Vein endothelial cell (primary cell): Measurements from ENCODE around the gene FUT2. TPM values are rescaled to one million over a fixed set of nuclear protein-coding genes. Genes with fewer than 3 reads are reported as not detected.

Experiments
- total RNA-seq: library from RNA; depleted of rRNA; stranded (reverse); fragments of >200 nt; gene quantifications from 2 replicates; pipeline ENCODE4 v1.2.3, GENCODE V29; 2012

Gene FUT2
- not detected in 2 replicates for total RNA-seq

GRCh38 chr19:48695743-48696352 lies at the start of gene FUT2:
TSS of gene FUT2 (plus strand) at chr19:48695971. CDS start at chr19:48702957, 6,986 bp downstream.

GRCh38 chr19:48646001-48646721 lies 49.6 kb upstream of the FUT2 start, which contains the start of gene CA11:
TSS of gene CA11 (minus strand) at chr19:48646187. CDS start at chr19:48645632, 555 bp downstream.

GRCh38 chr19:48672994-48673393 lies 22.8 kb upstream of the FUT2 start, which contains the start of gene NTN5:
TSS of gene NTN5 (minus strand) at chr19:48673017. CDS start at chr19:48670986, 2,031 bp downstream.

GRCh38 chr19:48719263-48720171 lies 23.7 kb downstream of the FUT2 start, which contains the start of gene MAMSTR:
TSS of gene MAMSTR (minus strand) at chr19:48719725. CDS start at chr19:48719031, 694 bp downstream.

GRCh38 chr19:48740164-48740972 lies 44.6 kb downstream of the FUT2 start, which contains the start of gene RASIP1:
TSS of gene RASIP1 (minus strand) at chr19:48740610. CDS start at chr19:48740282, 328 bp downstream.

GRCh38 chr19:48746738-48747575 lies 51.2 kb downstream of the FUT2 start, which contains the start of gene IZUMO1:
TSS of gene IZUMO1 (minus strand) at chr19:48746909. CDS start at chr19:48745859, 1,050 bp downstream.

GRCh38 chr19:48752496-48753365 lies 57.0 kb downstream of the FUT2 start, which contains the start of gene FUT1:
TSS of gene FUT1 (minus strand) at chr19:48752641. CDS start at chr19:48751281, 1,360 bp downstream.

GRCh38 chr19:48755084-48755641 lies 59.4 kb downstream of the FUT2 start, which contains the start of gene FGF21:
TSS of gene FGF21 (plus strand) at chr19:48755524. CDS start at chr19:48756237, 713 bp downstream.

Other genes with a start within 250 kb of the FUT2 start
- gene GRWD1, start 250.0 kb upstream of the FUT2 start, total RNA-seq, result 43.8 and 59.7 TPM in 2 replicates
- 0.33 and 0.76 TPM in 2 replicates for gene KCNJ14, start 240.4 kb upstream of the FUT2 start, total RNA-seq
- gene CYTH2, start 226.6 kb upstream of the FUT2 start, total RNA-seq, result 87.2 and 90.8 TPM in 2 replicates
- gene LMTK3, start 184.1 kb upstream of the FUT2 start, total RNA-seq, result under 0.01 and 0.10 TPM in 2 replicates
- gene SULT2B1, start 143.8 kb upstream of the FUT2 start, total RNA-seq, result not detected in 2 replicates
- gene SPACA4, start 89.2 kb upstream of the FUT2 start, total RNA-seq, result not detected in 2 replicates
- 0.33 TPM in 1 of 2 replicates, not detected in the other for gene FAM83E, start 80.9 kb upstream of the FUT2 start, total RNA-seq
- 1,820 and 2,339 TPM in 2 replicates for gene RPL18, start 76.8 kb upstream of the FUT2 start, total RNA-seq
- gene SPHK2, start 76.5 kb upstream of the FUT2 start, total RNA-seq, result 11.4 and 15.2 TPM in 2 replicates
- 0.57 and 2.0 TPM in 2 replicates for gene DBP, start 58.6 kb upstream of the FUT2 start, total RNA-seq
- gene CA11, start 49.8 kb upstream of the FUT2 start, total RNA-seq, result 1.3 and 2.0 TPM in 2 replicates
- not detected in 2 replicates for gene NTN5, start 23.0 kb upstream of the FUT2 start, total RNA-seq
- gene MAMSTR, start 23.8 kb downstream of the FUT2 start, total RNA-seq, result 0.33 and 0.38 TPM in 2 replicates
- gene RASIP1, start 44.6 kb downstream of the FUT2 start, total RNA-seq, result 88.4 and 127 TPM in 2 replicates
- gene IZUMO1, start 50.9 kb downstream of the FUT2 start, total RNA-seq, result under 0.01 and 0.29 TPM in 2 replicates
- 6.5 and 8.5 TPM in 2 replicates for gene FUT1, start 56.7 kb downstream of the FUT2 start, total RNA-seq
- not detected in 2 replicates for gene FGF21, start 59.6 kb downstream of the FUT2 start, total RNA-seq
- 39.9 and 55.5 TPM in 2 replicates for gene BCAT2, start 115.1 kb downstream of the FUT2 start, total RNA-seq
- 0.98 and 3.5 TPM in 2 replicates for gene HSD17B14, start 140.5 kb downstream of the FUT2 start, total RNA-seq
- gene PLEKHA4, start 172.6 kb downstream of the FUT2 start, total RNA-seq, result 2.0 and 5.6 TPM in 2 replicates
- gene PPP1R15A, start 176.4 kb downstream of the FUT2 start, total RNA-seq, result 45.4 and 49.8 TPM in 2 replicates
- gene TULP2, start 202.8 kb downstream of the FUT2 start, total RNA-seq, result not detected in 2 replicates
- 151 and 295 TPM in 2 replicates for gene NUCB1, start 204.3 kb downstream of the FUT2 start, total RNA-seq
- not detected in 2 replicates for gene DHDH, start 237.7 kb downstream of the FUT2 start, total RNA-seq